ENCODE data around the gene SERPIND1. TPM values are rescaled to one million over a fixed set of nuclear protein-coding genes. Genes with fewer than 3 reads are reported as not detected.

SERPIND1 gene
- total RNA-seq: not detected in 2 replicates

DNA sequence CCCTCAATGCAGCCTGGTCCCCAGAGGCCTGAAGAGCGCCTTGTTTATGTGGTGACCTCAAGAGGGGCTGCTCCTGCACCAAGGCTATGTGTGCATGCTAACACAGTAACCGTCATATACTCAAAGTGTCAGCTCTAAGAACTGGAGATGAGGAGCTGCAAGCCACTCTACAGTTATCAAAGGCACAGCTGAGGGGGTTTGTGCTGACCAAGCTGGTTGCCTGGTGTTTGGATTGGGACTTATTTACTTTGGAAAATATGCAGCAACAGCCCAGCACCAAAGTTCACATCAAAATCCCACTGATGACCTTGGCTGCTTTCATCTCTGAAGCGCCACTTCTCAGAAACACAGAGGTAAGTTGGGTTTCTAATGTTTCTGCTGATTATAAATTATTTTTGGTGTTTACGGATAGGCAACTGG lies at the start of gene SERPIND1:
Gene SERPIND1, plus strand, starts transcription at position 321 of the 420 bp plus-strand sequence. CDS start 5,200 bp downstream, outside the sequence.

Other genes with a start within 250 kb of the SERPIND1 start
- 17.9 and 18.3 TPM in 2 replicates for gene PI4KA, start 84.7 kb downstream of the SERPIND1 start, total RNA-seq
- gene SNAP29, start 84.9 kb downstream of the SERPIND1 start, total RNA-seq: 6.4 and 7.9 TPM in 2 replicates
- 35.0 and 41.4 TPM in 2 replicates for gene CRKL, start 143.3 kb downstream of the SERPIND1 start, total RNA-seq
- gene AIFM3, start 193.1 kb downstream of the SERPIND1 start, total RNA-seq: not detected in 2 replicates
- gene LZTR1, start 208.2 kb downstream of the SERPIND1 start, total RNA-seq: 39.0 and 43.7 TPM in 2 replicates
- gene THAP7, start 228.0 kb downstream of the SERPIND1 start, total RNA-seq: 11.6 and 15.1 TPM in 2 replicates
- gene P2RX6, start 241.1 kb downstream of the SERPIND1 start, total RNA-seq: under 0.01 TPM in 1 of 2 replicates, not detected in the other